ENCODE results near the gene DENND4C.

GRCh38 chr9:19290103-19290502 lies 59.6 kb downstream of the DENND4C start:
- TF ChIP-seq CTCF (IDR thresholded peaks at IDR 0.05; ENCODE audit: low read length) (no peak), EZH2 (optimal IDR thresholded peaks at IDR 0.05; ENCODE audit: low read depth, low read length) (no peak), EZH2phosphoT487 (IDR thresholded peaks at IDR 0.05; ENCODE audit: low read length) (no peak)
